Mononuclear cell (primary cell): Measurements from ENCODE around the gene CTXND2. TPM values are rescaled to one million over a fixed set of nuclear protein-coding genes. Genes with fewer than 3 reads are reported as not detected.
"Not testable (repeated sequence)": the region's sequence is repeated elsewhere in the genome, so short reads cannot be mapped to it uniquely, and the experiment has no call there.

Experiments
- H3K27me3 ChIP-seq: 2 replicates; pipeline ENCODE4 v1.6.0; 2011; ENCODE audit warnings: low read length, control low read depth; ENCODE audit not compliant: insufficient read depth
- H3K4me1 ChIP-seq: 2 replicates; pipeline ENCODE4 v1.5.1; 2011; ENCODE audit warnings: mild to moderate bottlenecking, low read length, control low read depth; ENCODE audit not compliant: insufficient read depth
- H3K4me3 ChIP-seq: 2 replicates; pipeline ENCODE4 v1.5.1; 2011; ENCODE audit warnings: mild to moderate bottlenecking, low read length, moderate library complexity
- H3K9me3 ChIP-seq: 2 replicates; pipeline ENCODE4 v1.5.1; 2011; ENCODE audit warnings: low read depth, mild to moderate bottlenecking, control low read depth, low read length
- total RNA-seq: library from RNA; depleted of rRNA; stranded (reverse); fragments of >200 nt; gene quantifications from one replicate; pipeline ENCODE4 v1.2.3, GENCODE V29; 2012

The CTXND2 gene
- total RNA-seq, 1 donor = not detected

GRCh38 chr1:150909585-150910180, 22.7 kb downstream of the CTXND2 start:
- Histone ChIP-seq H3K4me3 (no peak overlapping the region), H3K4me1 (peaks cover 10% of the 10 kb centered on the region), H3K9me3 (no peaks in the 10 kb centered on the region), H3K27me3 (no peaks in the 10 kb centered on the region)

DNA sequence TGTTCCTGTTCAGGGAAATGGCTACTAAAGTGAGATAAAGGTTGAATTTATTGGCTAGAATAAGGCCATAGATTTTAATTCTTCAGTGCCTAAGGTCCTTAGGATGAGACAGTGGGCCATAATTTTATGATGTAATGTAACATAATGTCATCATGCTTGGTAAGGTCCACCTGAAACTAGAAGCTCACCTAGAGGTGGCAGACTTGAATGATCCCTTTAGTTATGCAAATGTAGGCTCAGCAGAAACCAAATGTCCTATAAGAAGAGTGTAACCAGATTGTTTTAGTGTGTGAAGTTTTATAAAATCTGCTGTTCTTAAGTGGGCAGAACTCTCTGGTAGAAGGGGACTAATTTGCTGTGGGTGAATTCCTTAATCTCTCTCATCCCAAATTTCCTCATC, 25.7 kb downstream of the CTXND2 start:
- Histone ChIP-seq H3K27me3 (no peaks in the 10 kb centered on the region), H3K4me1 (peaks cover 10% of the 10 kb centered on the region), H3K4me3 (no peak overlapping the region), H3K9me3 (no peaks in the 10 kb centered on the region)

DNA sequence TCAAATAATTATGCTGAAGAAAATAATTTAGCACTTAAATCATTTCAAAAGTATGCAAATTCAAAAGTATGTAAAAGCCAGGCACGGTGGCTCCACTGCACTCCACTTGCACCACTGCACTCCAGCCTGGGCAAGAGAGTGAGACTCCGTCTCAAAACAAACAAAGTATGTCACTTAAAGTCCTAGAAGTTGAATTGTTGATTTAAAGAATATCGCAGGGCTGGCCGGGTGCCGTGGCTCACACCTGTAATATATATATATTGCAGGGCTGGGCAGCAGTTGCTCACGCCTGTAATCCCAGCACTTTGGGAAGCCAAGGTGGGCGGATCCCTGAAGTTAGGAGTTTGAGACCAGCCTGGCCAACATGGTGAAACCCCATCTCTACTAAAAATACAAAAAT, 30.5 kb downstream of the CTXND2 start:
- no peaks in the 10 kb centered on the region for H3K9me3 ChIP-seq
- no peaks in the 10 kb centered on the region for H3K27me3 ChIP-seq
- H3K4me3 ChIP-seq = no peak overlapping the region
- H3K4me1 ChIP-seq = peaks cover 2% of the 10 kb centered on the region

- Histone ChIP-seq H3K27me3 (no peaks in the 10 kb centered on the region), H3K4me1 (peaks cover 14% of the 10 kb centered on the region), H3K4me3 (no peak overlapping the region), H3K9me3 (no peaks in the 10 kb centered on the region)
Measured at GRCh38 chr1:150922519-150922975, 35.6 kb downstream of the CTXND2 start.

- H3K4me3 ChIP-seq = peak overlapping the region; percentile 84
- peaks cover 23% of the 10 kb centered on the region for H3K4me1 ChIP-seq
- no peaks in the 10 kb centered on the region for H3K9me3 ChIP-seq
- no peaks in the 10 kb centered on the region for H3K27me3 ChIP-seq
Measured at GRCh38 chr1:150925080-150925479, 38.1 kb downstream of the CTXND2 start.

DNA sequence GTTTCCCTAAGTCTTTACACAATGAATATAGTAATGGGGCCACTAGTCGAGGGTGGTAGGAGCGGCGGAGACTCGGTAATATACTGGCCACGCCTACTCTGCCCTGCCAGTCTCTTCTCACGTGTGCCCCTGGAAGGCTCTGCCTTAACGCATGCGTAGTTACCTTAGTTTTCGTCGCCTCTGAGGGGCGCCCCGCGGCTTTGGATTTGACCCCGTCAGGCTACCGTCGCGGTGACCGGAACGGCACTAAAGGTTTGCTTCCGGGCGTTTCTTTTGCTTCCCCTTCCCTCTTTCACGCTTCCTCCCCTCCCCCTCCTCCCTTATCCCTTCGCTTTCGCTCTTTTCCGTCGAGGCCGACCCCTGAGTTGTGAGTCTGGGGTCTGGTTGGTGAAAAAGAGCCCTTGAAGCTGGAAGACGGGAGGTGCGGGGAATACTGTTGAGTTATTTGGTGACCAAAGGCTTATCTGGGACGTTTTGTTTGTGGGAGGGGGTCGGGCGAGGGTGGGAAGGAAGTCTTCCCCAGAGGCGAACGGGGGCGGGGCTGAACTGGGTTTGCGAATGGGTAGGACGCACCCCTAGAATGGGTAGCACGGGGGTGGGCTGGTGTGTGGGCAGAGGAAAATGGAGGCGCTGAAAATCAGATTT, 39.3 kb downstream of the CTXND2 start, which contains the start of gene SETDB1:
TSS of gene SETDB1 (plus strand) at position 267 of the 645 bp plus-strand sequence. CDS start 1,352 bp downstream, outside the sequence.
- Histone ChIP-seq H3K9me3 (no peaks in the 10 kb centered on the region), H3K4me1 (peaks cover 23% of the 10 kb centered on the region), H3K4me3 (peak within 1 kb of the TSS; percentile 84), H3K27me3 (no peaks in the 10 kb centered on the region)

DNA sequence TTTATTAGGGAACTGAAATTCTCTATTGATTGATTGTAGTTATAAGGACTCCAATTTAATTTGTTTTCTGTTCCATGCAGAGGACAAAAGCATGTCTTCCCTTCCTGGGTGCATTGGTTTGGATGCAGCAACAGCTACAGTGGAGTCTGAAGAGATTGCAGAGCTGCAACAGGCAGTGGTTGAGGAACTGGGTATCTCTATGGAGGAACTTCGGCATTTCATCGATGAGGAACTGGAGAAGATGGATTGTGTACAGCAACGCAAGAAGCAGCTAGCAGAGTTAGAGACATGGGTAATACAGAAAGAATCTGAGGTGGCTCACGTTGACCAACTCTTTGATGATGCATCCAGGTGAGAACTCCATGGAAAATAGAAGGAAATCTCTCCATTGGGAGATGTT, 40.7 kb downstream of the CTXND2 start:
- no peak overlapping the region for H3K4me3 ChIP-seq
- no peaks in the 10 kb centered on the region for H3K9me3 ChIP-seq

GRCh38 chr1:150928286-150928685, 41.4 kb downstream of the CTXND2 start:
- no peaks in the 10 kb centered on the region for H3K9me3 ChIP-seq
- no peak overlapping the region for H3K4me3 ChIP-seq
- no peaks in the 10 kb centered on the region for H3K27me3 ChIP-seq
- peaks cover 19% of the 10 kb centered on the region for H3K4me1 ChIP-seq

More for the DNA sequence above, 40.7 kb downstream of the CTXND2 start:
- no peaks in the 10 kb centered on the region for H3K27me3 ChIP-seq
- H3K4me1 ChIP-seq = peaks cover 19% of the 10 kb centered on the region

DNA sequence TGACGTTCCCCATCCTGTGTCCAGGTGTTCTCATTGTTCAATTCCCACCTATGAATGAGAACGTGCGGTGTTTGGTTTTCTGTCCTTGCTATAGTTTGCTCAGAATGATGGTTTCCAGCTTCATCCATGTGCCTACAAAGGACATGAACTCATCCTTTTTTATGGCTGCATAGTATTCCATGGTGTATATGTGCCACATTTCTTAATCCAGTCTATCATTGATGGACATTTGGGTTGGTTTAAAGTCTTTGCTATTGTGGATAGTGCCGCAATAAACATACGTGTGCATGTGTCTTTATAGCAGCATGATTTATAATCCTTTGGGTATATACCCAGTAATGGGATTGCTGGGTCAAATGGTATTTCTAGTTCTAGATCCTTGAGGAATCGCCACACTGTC, 41.8 kb downstream of the CTXND2 start:
- H3K9me3 ChIP-seq, H3K4me3 ChIP-seq, H3K27me3 ChIP-seq: not testable (repeated sequence)
- H3K4me1 ChIP-seq = peaks cover 19% of the 10 kb centered on the region

DNA sequence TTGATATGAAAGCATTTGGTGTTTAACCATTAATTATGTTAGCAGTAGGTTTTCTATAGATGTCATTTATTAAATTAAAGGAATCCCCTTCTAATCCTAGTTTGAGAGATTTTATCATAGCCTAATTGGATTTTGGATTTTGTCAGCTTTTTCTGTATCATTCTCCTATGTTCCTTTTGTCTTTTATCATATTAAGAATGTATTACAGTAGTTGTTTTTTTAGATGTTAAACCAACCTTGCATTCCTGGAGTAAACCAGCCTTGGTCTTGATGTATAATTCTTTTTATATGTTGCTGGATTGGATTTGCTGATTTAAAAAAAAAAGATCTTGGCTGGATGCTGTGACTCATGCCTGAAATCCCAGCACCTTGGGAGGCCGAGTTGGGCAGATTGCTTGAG, 44.8 kb downstream of the CTXND2 start:
- H3K27me3 ChIP-seq = no peaks in the 10 kb centered on the region
- no peak overlapping the region for H3K4me3 ChIP-seq
- no peaks in the 10 kb centered on the region for H3K9me3 ChIP-seq
- peaks cover 23% of the 10 kb centered on the region for H3K4me1 ChIP-seq

DNA sequence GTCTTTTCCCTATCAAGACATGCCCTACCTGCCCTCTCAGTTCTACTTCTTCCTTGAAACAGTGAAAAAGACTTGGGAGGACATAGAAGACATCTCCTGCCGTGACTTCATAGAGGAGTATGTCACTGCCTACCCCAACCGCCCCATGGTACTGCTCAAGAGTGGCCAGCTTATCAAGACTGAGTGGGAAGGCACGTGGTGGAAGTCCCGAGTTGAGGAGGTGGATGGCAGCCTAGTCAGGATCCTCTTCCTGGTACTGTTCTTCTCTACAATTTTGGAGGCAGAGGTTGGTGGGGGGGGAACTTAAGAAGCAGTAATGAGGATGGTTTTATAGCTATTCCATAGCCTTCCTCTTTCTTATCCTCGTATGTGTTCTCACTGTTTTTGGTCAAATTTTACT, 57.9 kb downstream of the CTXND2 start:
- Histone ChIP-seq H3K9me3 (no peaks in the 10 kb centered on the region), H3K4me1 (no peaks in the 10 kb centered on the region), H3K27me3 (no peaks in the 10 kb centered on the region), H3K4me3 (no peak overlapping the region)

GRCh38 chr1:150954708-150955107, 67.8 kb downstream of the CTXND2 start:
- H3K4me3 ChIP-seq = no peak overlapping the region
- no peaks in the 10 kb centered on the region for H3K27me3 ChIP-seq
- H3K9me3 ChIP-seq = no peaks in the 10 kb centered on the region
- no peaks in the 10 kb centered on the region for H3K4me1 ChIP-seq

- Histone ChIP-seq H3K4me1 (no peaks in the 10 kb centered on the region), H3K4me3 (no peak overlapping the region), H3K27me3 (no peaks in the 10 kb centered on the region), H3K9me3 (no peaks in the 10 kb centered on the region)
Measured at GRCh38 chr1:150955280-150955679, 68.3 kb downstream of the CTXND2 start.

GRCh38 chr1:150957666-150958065, 70.7 kb downstream of the CTXND2 start:
- H3K4me1 ChIP-seq = no peaks in the 10 kb centered on the region
- H3K27me3 ChIP-seq = no peaks in the 10 kb centered on the region
- H3K9me3 ChIP-seq = no peaks in the 10 kb centered on the region
- H3K4me3 ChIP-seq = no peak overlapping the region

DNA sequence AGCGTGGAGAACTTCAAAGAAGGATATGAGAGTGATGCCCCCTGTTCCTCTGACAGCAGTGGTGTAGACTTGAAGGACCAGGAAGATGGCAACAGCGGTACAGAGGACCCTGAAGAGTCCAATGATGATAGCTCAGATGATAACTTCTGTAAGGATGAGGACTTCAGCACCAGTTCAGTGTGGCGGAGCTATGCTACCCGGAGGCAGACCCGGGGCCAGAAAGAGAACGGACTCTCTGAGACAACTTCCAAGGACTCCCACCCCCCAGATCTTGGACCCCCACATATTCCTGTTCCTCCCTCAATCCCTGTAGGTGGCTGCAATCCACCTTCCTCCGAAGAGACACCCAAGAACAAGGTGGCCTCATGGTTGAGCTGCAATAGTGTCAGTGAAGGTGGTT, 73.7 kb downstream of the CTXND2 start:
- no peaks in the 10 kb centered on the region for H3K27me3 ChIP-seq
- no peak overlapping the region for H3K4me3 ChIP-seq
- no peaks in the 10 kb centered on the region for H3K9me3 ChIP-seq
- H3K4me1 ChIP-seq = no peaks in the 10 kb centered on the region

- Histone ChIP-seq H3K4me1 (no peaks in the 10 kb centered on the region), H3K4me3 (no peak overlapping the region), H3K27me3 (no peaks in the 10 kb centered on the region), H3K9me3 (no peaks in the 10 kb centered on the region)
Measured at GRCh38 chr1:150961756-150962155, 74.8 kb downstream of the CTXND2 start.
